Liver (tissue), 3 donors: ENCODE data around the gene GPR4.

Experiments
- CTCF ChIP-seq: fragments of 150-350 bp; IDR thresholded peaks from 2 replicates; pipeline ENCODE4 v1.5.1; 2017; ENCODE audit warnings: improper control_type of control experiment, low read depth, low read length; ENCODE audit not compliant: missing input control
- RAD21 ChIP-seq, 2 donors: IDR thresholded peaks; 2 replicates each; pipeline ENCODE4 v1.6.1; 2016; ENCODE audit warnings: antibody characterized with exemption in 2 of 2, mild to moderate bottlenecking in 2 of 2
- TAF1 ChIP-seq: conservative IDR thresholded peaks from 2 replicates; pipeline ENCODE4 v1.6.1; 2016; ENCODE audit warnings: antibody characterized with exemption, mild to moderate bottlenecking
- YY1 ChIP-seq: IDR thresholded peaks from 2 replicates; pipeline ENCODE4 v1.6.1; 2016; ENCODE audit warnings: antibody characterized with exemption, mild to moderate bottlenecking
- TF ChIP-seq, protein P1 (sequence below): IDR thresholded peaks from 2 replicates; pipeline ENCODE4 v1.6.1; 2016; ENCODE audit warnings: antibody characterized with exemption
- TF ChIP-seq, protein P2 (sequence below): IDR thresholded peaks from 2 replicates; pipeline ENCODE4 v1.6.1; 2016; ENCODE audit warnings: antibody characterized with exemption, mild to moderate bottlenecking
- donor health status: healthy.
- donor health status: healthy.

DNA sequence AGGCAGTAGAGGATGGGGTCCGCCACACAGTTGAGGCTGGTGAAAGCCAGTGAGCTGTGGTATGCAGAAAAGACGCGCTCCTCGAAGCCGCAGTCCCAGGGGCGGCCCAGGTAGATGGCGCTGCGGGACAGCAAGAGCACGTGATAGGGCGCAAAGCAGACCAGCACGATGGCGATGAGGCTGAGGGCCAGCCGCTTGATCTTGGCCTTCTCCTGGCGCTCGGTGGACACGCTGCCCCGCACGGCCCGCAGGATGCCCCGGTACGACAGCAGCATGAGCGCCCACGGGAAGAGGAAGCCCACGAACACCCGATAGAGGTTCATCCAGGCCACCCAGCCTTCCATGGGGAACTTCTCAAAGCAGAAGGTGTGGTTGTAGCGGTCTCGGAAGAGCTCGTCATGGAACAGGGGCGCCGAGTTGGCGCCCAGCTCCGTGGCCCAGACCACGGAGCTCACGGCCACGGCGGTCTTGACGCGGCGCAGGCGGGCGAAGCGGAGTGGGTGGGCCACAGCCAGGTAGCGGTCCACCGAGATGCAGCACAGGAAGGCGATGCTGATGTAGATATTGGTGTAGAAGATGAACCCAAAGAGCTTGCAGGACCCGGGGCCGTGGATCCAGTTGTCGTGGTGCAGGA is 10.9 kb downstream of the GPR4 start:
- TF ChIP-seq, protein P1, sequence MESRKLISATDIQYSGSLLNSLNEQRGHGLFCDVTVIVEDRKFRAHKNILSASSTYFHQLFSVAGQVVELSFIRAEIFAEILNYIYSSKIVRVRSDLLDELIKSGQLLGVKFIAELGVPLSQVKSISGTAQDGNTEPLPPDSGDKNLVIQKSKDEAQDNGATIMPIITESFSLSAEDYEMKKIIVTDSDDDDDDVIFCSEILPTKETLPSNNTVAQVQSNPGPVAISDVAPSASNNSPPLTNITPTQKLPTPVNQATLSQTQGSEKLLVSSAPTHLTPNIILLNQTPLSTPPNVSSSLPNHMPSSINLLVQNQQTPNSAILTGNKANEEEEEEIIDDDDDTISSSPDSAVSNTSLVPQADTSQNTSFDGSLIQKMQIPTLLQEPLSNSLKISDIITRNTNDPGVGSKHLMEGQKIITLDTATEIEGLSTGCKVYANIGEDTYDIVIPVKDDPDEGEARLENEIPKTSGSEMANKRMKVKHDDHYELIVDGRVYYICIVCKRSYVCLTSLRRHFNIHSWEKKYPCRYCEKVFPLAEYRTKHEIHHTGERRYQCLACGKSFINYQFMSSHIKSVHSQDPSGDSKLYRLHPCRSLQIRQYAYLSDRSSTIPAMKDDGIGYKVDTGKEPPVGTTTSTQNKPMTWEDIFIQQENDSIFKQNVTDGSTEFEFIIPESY, result no peak
- TF ChIP-seq RAD21 (IDR thresholded peaks at IDR 0.05), result peak; percentile 36 to 70
- TF ChIP-seq TAF1, result no peak
- peak; percentile 21 for TF ChIP-seq CTCF
- no peak for TF ChIP-seq YY1
- TF ChIP-seq, protein P2, sequence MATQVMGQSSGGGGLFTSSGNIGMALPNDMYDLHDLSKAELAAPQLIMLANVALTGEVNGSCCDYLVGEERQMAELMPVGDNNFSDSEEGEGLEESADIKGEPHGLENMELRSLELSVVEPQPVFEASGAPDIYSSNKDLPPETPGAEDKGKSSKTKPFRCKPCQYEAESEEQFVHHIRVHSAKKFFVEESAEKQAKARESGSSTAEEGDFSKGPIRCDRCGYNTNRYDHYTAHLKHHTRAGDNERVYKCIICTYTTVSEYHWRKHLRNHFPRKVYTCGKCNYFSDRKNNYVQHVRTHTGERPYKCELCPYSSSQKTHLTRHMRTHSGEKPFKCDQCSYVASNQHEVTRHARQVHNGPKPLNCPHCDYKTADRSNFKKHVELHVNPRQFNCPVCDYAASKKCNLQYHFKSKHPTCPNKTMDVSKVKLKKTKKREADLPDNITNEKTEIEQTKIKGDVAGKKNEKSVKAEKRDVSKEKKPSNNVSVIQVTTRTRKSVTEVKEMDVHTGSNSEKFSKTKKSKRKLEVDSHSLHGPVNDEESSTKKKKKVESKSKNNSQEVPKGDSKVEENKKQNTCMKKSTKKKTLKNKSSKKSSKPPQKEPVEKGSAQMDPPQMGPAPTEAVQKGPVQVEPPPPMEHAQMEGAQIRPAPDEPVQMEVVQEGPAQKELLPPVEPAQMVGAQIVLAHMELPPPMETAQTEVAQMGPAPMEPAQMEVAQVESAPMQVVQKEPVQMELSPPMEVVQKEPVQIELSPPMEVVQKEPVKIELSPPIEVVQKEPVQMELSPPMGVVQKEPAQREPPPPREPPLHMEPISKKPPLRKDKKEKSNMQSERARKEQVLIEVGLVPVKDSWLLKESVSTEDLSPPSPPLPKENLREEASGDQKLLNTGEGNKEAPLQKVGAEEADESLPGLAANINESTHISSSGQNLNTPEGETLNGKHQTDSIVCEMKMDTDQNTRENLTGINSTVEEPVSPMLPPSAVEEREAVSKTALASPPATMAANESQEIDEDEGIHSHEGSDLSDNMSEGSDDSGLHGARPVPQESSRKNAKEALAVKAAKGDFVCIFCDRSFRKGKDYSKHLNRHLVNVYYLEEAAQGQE, result no peak
